IPS DF 4.7 (cell line): ENCODE results near the gene PTCD3.

Experiments used
- DNase-seq: peaks from one replicate; pipeline ENCODE4 v3.0.0-alpha.2; 2013; ENCODE audit warnings: low spot score; ENCODE audit errors: extremely low read depth

PTCD3 gene

GRCh38 chr2:86105969-86106945, at the start of gene PTCD3:
Gene PTCD3 (plus strand): TSS chr2:86106235. CDS start chr2:86106248, 13 bp downstream.
- peak; percentile 86 for DNase-seq

GRCh38 chr2:86056590-86057331, 49.3 kb upstream of the PTCD3 start:
- DNase-seq, result no peak

GRCh38 chr2:86062043-86062442, 44.0 kb upstream of the PTCD3 start:
- no peak for DNase-seq

- no peak for DNase-seq
Measured at GRCh38 chr2:86064006-86064405, 42.0 kb upstream of the PTCD3 start.

GRCh38 chr2:86065512-86065911, 40.5 kb upstream of the PTCD3 start:
- no peak for DNase-seq

GRCh38 chr2:86066007-86066578, 39.9 kb upstream of the PTCD3 start:
- DNase-seq, result no peak

- DNase-seq, result no peak
Measured at GRCh38 chr2:86066915-86067314, 39.1 kb upstream of the PTCD3 start.

GRCh38 chr2:86068136-86068588, 37.9 kb upstream of the PTCD3 start:
- DNase-seq, result no peak

GRCh38 chr2:86068648-86069047, 37.4 kb upstream of the PTCD3 start:
- no peak for DNase-seq

GRCh38 chr2:86069091-86069685, 36.8 kb upstream of the PTCD3 start:
- DNase-seq, result no peak

GRCh38 chr2:86069783-86070339, 36.2 kb upstream of the PTCD3 start:
- no peak for DNase-seq

GRCh38 chr2:86070868-86071267, 35.2 kb upstream of the PTCD3 start:
- DNase-seq, result no peak

GRCh38 chr2:86072271-86072858, 33.7 kb upstream of the PTCD3 start:
- no peak for DNase-seq

- no peak for DNase-seq
Measured at GRCh38 chr2:86073225-86073624, 32.8 kb upstream of the PTCD3 start.

- DNase-seq, result no peak
Measured at GRCh38 chr2:86074256-86074655, 31.8 kb upstream of the PTCD3 start.

GRCh38 chr2:86074811-86075210, 31.2 kb upstream of the PTCD3 start:
- no peak for DNase-seq

- no peak for DNase-seq
Measured at GRCh38 chr2:86075886-86076285, 30.1 kb upstream of the PTCD3 start.

- DNase-seq, result no peak
Measured at GRCh38 chr2:86078774-86079545, 27.1 kb upstream of the PTCD3 start.

GRCh38 chr2:86079981-86080911, 25.8 kb upstream of the PTCD3 start:
- no peak for DNase-seq
